ENCODE measurements around the gene UTP14C.
A peak's percentile ranks its signal among the peaks of the same experiment; 100 is the strongest.
"Not testable (repeated sequence)": the region's sequence is repeated elsewhere in the genome, so short reads cannot be mapped to it uniquely, and the experiment has no call there.

Gene UTP14C

GRCh38 chr13:52024481-52024880 is at the start of gene UTP14C:
Gene UTP14C (plus strand): TSS chr13:52024691. CDS start chr13:52028805, 4,114 bp downstream.
- no peak for DNase-seq (ENCODE audit: low read depth)

- no peak for DNase-seq (ENCODE audit: low read depth)
Observed at GRCh38 chr13:51976423-51976822, 48.1 kb upstream of the UTP14C start.

- no peak for DNase-seq (ENCODE audit: low read depth)
Observed at GRCh38 chr13:51976890-51977289, 47.6 kb upstream of the UTP14C start.

- DNase-seq (ENCODE audit: low read depth) = no peak
Observed at GRCh38 chr13:51977625-51978024, 46.9 kb upstream of the UTP14C start.

GRCh38 chr13:51978796-51979556 is 45.5 kb upstream of the UTP14C start:
- DNase-seq (ENCODE audit: low read depth) = no peak

- DNase-seq (ENCODE audit: low read depth) = no peak
Observed at GRCh38 chr13:51980908-51981307, 43.6 kb upstream of the UTP14C start.

GRCh38 chr13:51981355-51981754 is 43.1 kb upstream of the UTP14C start:
- no peak for DNase-seq (ENCODE audit: low read depth)

- not testable (repeated sequence) for DNase-seq (ENCODE audit: low read depth)
Observed at GRCh38 chr13:51983292-51983691, 41.2 kb upstream of the UTP14C start.

- DNase-seq (ENCODE audit: low read depth) = not testable (repeated sequence)
Observed at GRCh38 chr13:51984904-51985303, 39.6 kb upstream of the UTP14C start.

- DNase-seq (ENCODE audit: low read depth) = no peak
Observed at GRCh38 chr13:51988988-51989618, 35.4 kb upstream of the UTP14C start.

- no peak for DNase-seq (ENCODE audit: low read depth)
Observed at GRCh38 chr13:51993713-51994112, 30.8 kb upstream of the UTP14C start.

- peak; percentile 6 for DNase-seq (ENCODE audit: low read depth)
Observed at GRCh38 chr13:51995677-51996551, 28.6 kb upstream of the UTP14C start.

- no peak for DNase-seq (ENCODE audit: low read depth)
Observed at GRCh38 chr13:51996641-51997040, 27.9 kb upstream of the UTP14C start.

GRCh38 chr13:51997186-51997585 is 27.3 kb upstream of the UTP14C start:
- DNase-seq (ENCODE audit: low read depth) = no peak

- no peak for DNase-seq (ENCODE audit: low read depth)
Observed at GRCh38 chr13:51997641-51998330, 26.7 kb upstream of the UTP14C start.

- no peak for DNase-seq (ENCODE audit: low read depth)
Observed at GRCh38 chr13:51998723-51999509, 25.6 kb upstream of the UTP14C start.

- DNase-seq (ENCODE audit: low read depth) = no peak
Observed at GRCh38 chr13:51999510-51999911, 25.0 kb upstream of the UTP14C start.

- no peak for DNase-seq (ENCODE audit: low read depth)
Observed at GRCh38 chr13:51999921-52000320, 24.6 kb upstream of the UTP14C start.

GRCh38 chr13:52001120-52001731 is 23.3 kb upstream of the UTP14C start:
- peak; percentile 5 for DNase-seq (ENCODE audit: low read depth)

- no peak for DNase-seq (ENCODE audit: low read depth)
Observed at GRCh38 chr13:52002361-52002760, 22.1 kb upstream of the UTP14C start.

GRCh38 chr13:52003541-52003940 is 20.9 kb upstream of the UTP14C start:
- DNase-seq (ENCODE audit: low read depth) = no peak
